Astrocyte (in vitro differentiated cells and primary cell): Measurements from ENCODE around the gene TWIST2. TPM values are rescaled to one million over a fixed set of nuclear protein-coding genes. Genes with fewer than 3 reads are reported as not detected.
A peak's percentile ranks its signal among the peaks of the same experiment; 100 is the strongest.

Experiments
- DNase-seq: peaks from one replicate; pipeline ENCODE4 v3.0.0-alpha.2; 2010; ENCODE audit warnings: low read depth
- FAIRE-seq: peaks from 2 replicates; lab custom pipeline; 2011; peaks lifted over from hg19 to GRCh38; lab: Jason Lieb, UNC
- H2AFZ ChIP-seq: 2 replicates; pipeline ENCODE4 v1.6.0; 2012; ENCODE audit warnings: low read depth, low read length, inconsistent platforms
- H3K27ac ChIP-seq: 2 replicates; pipeline ENCODE4 v1.5.1; 2011; ENCODE audit warnings: low read depth, low read length, inconsistent platforms
- H3K27me3 ChIP-seq: 2 replicates; pipeline ENCODE4 v1.6.0; 2011; ENCODE audit warnings: low read length, inconsistent platforms; ENCODE audit not compliant: insufficient read depth
- H3K36me3 ChIP-seq: 2 replicates; pipeline ENCODE4 v1.5.1; 2011; ENCODE audit warnings: low read length, inconsistent platforms; ENCODE audit not compliant: insufficient read depth
- H3K4me1 ChIP-seq: 2 replicates; pipeline ENCODE4 v1.5.1; 2011; ENCODE audit warnings: low read length, inconsistent platforms; ENCODE audit not compliant: insufficient read depth
- H3K4me2 ChIP-seq: 2 replicates; pipeline ENCODE4 v1.6.0; 2012; ENCODE audit warnings: low read length, inconsistent platforms
- H3K4me3 ChIP-seq: 2 replicates; pipeline ENCODE4 v1.5.1; 2011; ENCODE audit warnings: low read depth, mild to moderate bottlenecking, low read length, inconsistent platforms; ENCODE audit not compliant: insufficient read depth
- H3K79me2 ChIP-seq: 2 replicates; pipeline ENCODE4 v1.6.0; 2012; ENCODE audit warnings: mild to moderate bottlenecking, low read length, inconsistent platforms; ENCODE audit not compliant: insufficient read depth
- H3K9ac ChIP-seq: 2 replicates; pipeline ENCODE4 v1.6.0; 2012; ENCODE audit warnings: mild to moderate bottlenecking, low read length, inconsistent platforms
- H3K9me3 ChIP-seq: 2 replicates; pipeline ENCODE4 v1.5.1; 2012; ENCODE audit warnings: low read depth, mild to moderate bottlenecking, low read length, inconsistent platforms; ENCODE audit not compliant: insufficient read depth
- H4K20me1 ChIP-seq: 2 replicates; pipeline ENCODE4 v1.6.0; 2012; ENCODE audit warnings: low read length, inconsistent platforms; ENCODE audit not compliant: insufficient read depth
- H3K27ac Mint-ChIP-seq: one replicate; pipeline ENCODE4 v1.8.0; 2021; ENCODE audit warnings: mild to moderate bottlenecking, mixed read lengths; ENCODE audit not compliant: unreplicated experiment
- H3K27me3 Mint-ChIP-seq: one replicate; pipeline ENCODE4 v1.8.0; 2021; ENCODE audit warnings: low read depth, mixed read lengths; ENCODE audit not compliant: unreplicated experiment
- H3K36me3 Mint-ChIP-seq: one replicate; pipeline ENCODE4 v1.8.0; 2021; ENCODE audit warnings: low read depth, mixed read lengths; ENCODE audit not compliant: unreplicated experiment
- H3K4me1 Mint-ChIP-seq: one replicate; pipeline ENCODE4 v1.8.0; 2021; ENCODE audit warnings: low read depth, mixed read lengths; ENCODE audit not compliant: unreplicated experiment
- H3K4me3 Mint-ChIP-seq: one replicate; pipeline ENCODE4 v1.8.0; 2021; ENCODE audit warnings: mild to moderate bottlenecking, moderate library complexity, mixed read lengths; ENCODE audit not compliant: unreplicated experiment
- H3K9me3 Mint-ChIP-seq: one replicate; pipeline ENCODE4 v1.8.0; 2021; ENCODE audit warnings: mild to moderate bottlenecking, mixed read lengths; ENCODE audit not compliant: unreplicated experiment
- EZH2 ChIP-seq: IDR thresholded peaks from 2 replicates; pipeline ENCODE4 v1.6.1; 2012; ENCODE audit warnings: mild to moderate bottlenecking, low read length, inconsistent platforms; ENCODE audit not compliant: insufficient read depth
- total RNA-seq: library from RNA; stranded (reverse); gene quantifications from 2 replicates; pipeline ENCODE4 v1.2.1, GENCODE V29; 2021
- TF ChIP-seq, protein P1 (sequence below): IDR thresholded peaks from 2 replicates; pipeline ENCODE4 v1.5.1; 2011; ENCODE audit warnings: low read depth, mild to moderate bottlenecking, inconsistent platforms, low read length, moderate library complexity; ENCODE audit not compliant: insufficient read depth

Gene TWIST2
- total RNA-seq, 1 donor from 2014 or later = 3.2 TPM

- H2AFZ ChIP-seq = no peak overlapping the region
- FAIRE-seq = no peak
- Mint-ChIP-seq H3K27me3 (peaks cover 14% of the 10 kb centered on the region), H3K9me3 (peaks cover 17% of the 10 kb centered on the region), H3K4me1 (peaks cover 11% of the 10 kb centered on the region), H3K4me3 (no peak overlapping the region), H3K36me3 (no peaks in the 10 kb centered on the region), H3K27ac (no peak overlapping the region)
- H3K27ac ChIP-seq = no peak overlapping the region
- H3K36me3 ChIP-seq = no peaks in the 10 kb centered on the region
- H3K4me1 ChIP-seq = peaks cover 7% of the 10 kb centered on the region
- H3K4me3 ChIP-seq = no peak overlapping the region
- H3K27me3 ChIP-seq = no peaks in the 10 kb centered on the region
- DNase-seq = no peak
- no peaks in the 10 kb centered on the region for H3K79me2 ChIP-seq
- TF ChIP-seq EZH2 = no peak
- TF ChIP-seq, protein P1, sequence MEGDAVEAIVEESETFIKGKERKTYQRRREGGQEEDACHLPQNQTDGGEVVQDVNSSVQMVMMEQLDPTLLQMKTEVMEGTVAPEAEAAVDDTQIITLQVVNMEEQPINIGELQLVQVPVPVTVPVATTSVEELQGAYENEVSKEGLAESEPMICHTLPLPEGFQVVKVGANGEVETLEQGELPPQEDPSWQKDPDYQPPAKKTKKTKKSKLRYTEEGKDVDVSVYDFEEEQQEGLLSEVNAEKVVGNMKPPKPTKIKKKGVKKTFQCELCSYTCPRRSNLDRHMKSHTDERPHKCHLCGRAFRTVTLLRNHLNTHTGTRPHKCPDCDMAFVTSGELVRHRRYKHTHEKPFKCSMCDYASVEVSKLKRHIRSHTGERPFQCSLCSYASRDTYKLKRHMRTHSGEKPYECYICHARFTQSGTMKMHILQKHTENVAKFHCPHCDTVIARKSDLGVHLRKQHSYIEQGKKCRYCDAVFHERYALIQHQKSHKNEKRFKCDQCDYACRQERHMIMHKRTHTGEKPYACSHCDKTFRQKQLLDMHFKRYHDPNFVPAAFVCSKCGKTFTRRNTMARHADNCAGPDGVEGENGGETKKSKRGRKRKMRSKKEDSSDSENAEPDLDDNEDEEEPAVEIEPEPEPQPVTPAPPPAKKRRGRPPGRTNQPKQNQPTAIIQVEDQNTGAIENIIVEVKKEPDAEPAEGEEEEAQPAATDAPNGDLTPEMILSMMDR = no peak
- H3K9me3 ChIP-seq = peaks cover 2% of the 10 kb centered on the region
- no peaks in the 10 kb centered on the region for H4K20me1 ChIP-seq
- no peak overlapping the region for H3K4me2 ChIP-seq
- no peak overlapping the region for H3K9ac ChIP-seq
Observed at GRCh38 chr2:238820197-238820596, 27.7 kb upstream of the TWIST2 start.

GRCh38 chr2:238820916-238821315 is 27.0 kb upstream of the TWIST2 start:
- no peaks in the 10 kb centered on the region for H3K36me3 Mint-ChIP-seq
- H3K4me3 Mint-ChIP-seq = peak overlapping the region; percentile 3
- no peaks in the 10 kb centered on the region for H3K36me3 ChIP-seq
- peaks cover 14% of the 10 kb centered on the region for H3K27me3 Mint-ChIP-seq
- H3K4me1 Mint-ChIP-seq = peaks cover 11% of the 10 kb centered on the region
- H3K9me3 ChIP-seq = peaks cover 2% of the 10 kb centered on the region
- no peaks in the 10 kb centered on the region for H3K27me3 ChIP-seq
- no peak for TF ChIP-seq EZH2
- TF ChIP-seq, protein P1 = no peak
- no peak overlapping the region for H3K27ac ChIP-seq
- H2AFZ ChIP-seq = no peak overlapping the region
- H3K9me3 Mint-ChIP-seq = peaks cover 17% of the 10 kb centered on the region
- H3K27ac Mint-ChIP-seq = no peak overlapping the region
- no peaks in the 10 kb centered on the region for H4K20me1 ChIP-seq
- peak overlapping the region; percentile 26 for H3K4me2 ChIP-seq
- H3K4me3 ChIP-seq = no peak overlapping the region
- H3K79me2 ChIP-seq = no peaks in the 10 kb centered on the region
- peaks cover 7% of the 10 kb centered on the region for H3K4me1 ChIP-seq
- H3K9ac ChIP-seq = no peak overlapping the region
- DNase-seq (peak; percentile 46), FAIRE-seq (no peak)

- peak; percentile 77 for DNase-seq
- FAIRE-seq = no peak
- Histone ChIP-seq H3K36me3 (no peaks in the 10 kb centered on the region), H3K9me3 (peaks cover 2% of the 10 kb centered on the region), H3K27ac (no peak overlapping the region), H3K27me3 (no peaks in the 10 kb centered on the region), H3K4me1 (peaks cover 7% of the 10 kb centered on the region), H3K9ac (no peak overlapping the region), H3K4me3 (no peak overlapping the region), H3K79me2 (no peaks in the 10 kb centered on the region), H3K4me2 (peak overlapping the region; percentile 26), H4K20me1 (no peaks in the 10 kb centered on the region), H2AFZ (no peak overlapping the region)
- Mint-ChIP-seq H3K4me1 (peaks cover 11% of the 10 kb centered on the region), H3K27me3 (peaks cover 14% of the 10 kb centered on the region), H3K9me3 (peaks cover 17% of the 10 kb centered on the region), H3K36me3 (no peaks in the 10 kb centered on the region), H3K27ac (no peak overlapping the region), H3K4me3 (no peak overlapping the region)
- no peak for TF ChIP-seq EZH2
- TF ChIP-seq, protein P1 = no peak
Observed at GRCh38 chr2:238821391-238821790, 26.5 kb upstream of the TWIST2 start.
